IMR-90 (cell line): ENCODE data around the gene DGAT2. TPM values are rescaled to one million over a fixed set of nuclear protein-coding genes. Genes with fewer than 3 reads are reported as not detected.

Experiments
- ATAC-seq: fragments of 200-7000 bp; cut with Tn5 transposase; 2 replicates; pipeline ENCODE4 v1.9.1; 2020; ENCODE audit warnings: low read depth, mild to moderate bottlenecking, moderate library complexity
- BruUV-seq: library from RNA; stranded (reverse); fragments of 400-500 nt; replicated peaks from 2 replicates; lab custom pipeline; 2021; lab: Mats Ljungman, UMichigan
- CTCF ChIA-PET: fragments of 300-600 bp; formaldehyde crosslinking; extraction: SDS; loops from one replicate; lab custom pipeline; 2021; ENCODE audit warnings: antibody characterized with exemption; lab: Yijun Ruan, JAX
- POLR2A ChIA-PET: fragments of 300-600 bp; sonication (Branson Sonifier 250); formaldehyde crosslinking; loops from one replicate; lab custom pipeline; 2022; ENCODE audit warnings: antibody characterized with exemption; ENCODE audit not compliant: unreplicated experiment; lab: Charles Lee
- DNase-seq: peaks from one replicate; pipeline ENCODE4 v3.0.0; 2013
- H2AFZ ChIP-seq: replicated peaks from 2 replicates; pipeline ENCODE3; 2013; ENCODE audit warnings: low read length, mild to moderate bottlenecking; ENCODE audit not compliant: poor library complexity
- H2AK5ac ChIP-seq: 2 replicates; pipeline ENCODE4 v1.6.1; 2013; ENCODE audit warnings: low read depth, low read length, inconsistent platforms
- H2AK9ac ChIP-seq: replicated peaks from 2 replicates; pipeline ENCODE3; 2013; ENCODE audit warnings: mild to moderate bottlenecking, low read depth, low read length, moderate library complexity; ENCODE audit not compliant: poor library complexity
- H2BK120ac ChIP-seq: 2 replicates; pipeline ENCODE4 v1.6.1; 2013; ENCODE audit warnings: low read depth, low read length, inconsistent platforms
- H2BK15ac ChIP-seq: 3 replicates; pipeline ENCODE4 v1.6.1; 2013; ENCODE audit warnings: low read depth, low read length, inconsistent platforms
- H2BK20ac ChIP-seq: 2 replicates; pipeline ENCODE4 v1.6.1; 2013; ENCODE audit warnings: low read depth, mild to moderate bottlenecking, inconsistent platforms, low read length, moderate library complexity
- H2BK5ac ChIP-seq: 2 replicates; pipeline ENCODE4 v1.6.1; 2013; ENCODE audit warnings: mild to moderate bottlenecking, low read depth, low read length, inconsistent platforms; ENCODE audit not compliant: poor library complexity, severe bottlenecking
- H3K14ac ChIP-seq: replicated peaks from 2 replicates; pipeline ENCODE4 v1.6.1; 2013; ENCODE audit warnings: low read depth, low read length, inconsistent platforms
- H3K18ac ChIP-seq: 2 replicates; pipeline ENCODE4 v1.6.1; 2013; ENCODE audit warnings: low read depth, low read length, control low read depth
- H3K23ac ChIP-seq: 2 replicates; pipeline ENCODE4 v1.6.1; 2013; ENCODE audit warnings: low read depth, low read length, inconsistent platforms
- H3K27ac ChIP-seq: 2 replicates; pipeline ENCODE4 v1.5.1; 2013; ENCODE audit warnings: mild to moderate bottlenecking, control low read depth, low read length; ENCODE audit not compliant: insufficient read depth
- H3K27me3 ChIP-seq: 2 replicates; pipeline ENCODE4 v1.6.1; 2013; ENCODE audit warnings: low read length; ENCODE audit not compliant: control insufficient read depth, insufficient read depth
- H3K36me3 ChIP-seq: 2 replicates; pipeline ENCODE4 v1.6.1; 2013; ENCODE audit warnings: low read length, mixed read lengths; ENCODE audit not compliant: control insufficient read depth, insufficient read depth
- H3K4ac ChIP-seq: 2 replicates; pipeline ENCODE4 v1.6.1; 2013; ENCODE audit warnings: low read depth, low read length, inconsistent platforms
- H3K4me1 ChIP-seq: 2 replicates; pipeline ENCODE4 v1.6.1; 2013; ENCODE audit warnings: low read length, mixed read lengths; ENCODE audit not compliant: control insufficient read depth, insufficient read depth
- H3K4me2 ChIP-seq: 2 replicates; pipeline ENCODE4 v1.6.1; 2013; ENCODE audit warnings: low read depth, mild to moderate bottlenecking, control low read depth, low read length, moderate library complexity
- H3K4me3 ChIP-seq: 2 replicates; pipeline ENCODE4 v1.5.1; 2013; ENCODE audit warnings: low read depth, mild to moderate bottlenecking, control low read depth, low read length, moderate library complexity; ENCODE audit not compliant: insufficient read depth
- H3K56ac ChIP-seq: 2 replicates; pipeline ENCODE4 v1.6.1; 2013; ENCODE audit warnings: low read length, inconsistent platforms; ENCODE audit not compliant: insufficient read depth; ENCODE audit errors: extremely low read depth
- H3K79me1 ChIP-seq, 2 experiments: 2 replicates each; pipeline ENCODE4 v1.6.1; 2013; ENCODE audit warnings: low read length in 2 of 2, inconsistent platforms in 1 of 2, low read depth in 1 of 2
- H3K9ac ChIP-seq: 2 replicates; pipeline ENCODE4 v1.6.1; 2013; ENCODE audit warnings: low read depth, low read length, control low read depth
- H3K9me1 ChIP-seq: 2 replicates; pipeline ENCODE4 v1.6.1; 2013; ENCODE audit warnings: low read length, inconsistent platforms; ENCODE audit not compliant: insufficient read depth
- H3K9me3 ChIP-seq: 2 replicates; pipeline ENCODE4 v1.6.1; 2013; ENCODE audit warnings: low read length; ENCODE audit not compliant: control insufficient read depth, insufficient read depth
- H4K20me1 ChIP-seq: 2 replicates; pipeline ENCODE4 v1.6.1; 2013; ENCODE audit warnings: low read length, inconsistent platforms; ENCODE audit not compliant: insufficient read depth
- H4K5ac ChIP-seq: 2 replicates; pipeline ENCODE4 v1.6.1; 2013; ENCODE audit warnings: mild to moderate bottlenecking, low read depth, low read length, control low read depth
- H4K8ac ChIP-seq, 2 experiments: 2 replicates each; pipeline ENCODE4 v1.6.1; 2013; ENCODE audit warnings: low read depth in 2 of 2, low read length in 2 of 2, control low read depth in 1 of 2, inconsistent platforms in 1 of 2
- H4K91ac ChIP-seq: 2 replicates; pipeline ENCODE4 v1.6.1; 2013; ENCODE audit warnings: low read depth, low read length, inconsistent platforms; ENCODE audit not compliant: insufficient read depth
- BHLHE40 ChIP-seq: fragments of 150-350 bp; IDR thresholded peaks from 2 replicates; pipeline ENCODE4 v1.6.1; 2016; ENCODE audit warnings: mild to moderate bottlenecking, low read depth, low read length
- CEBPB ChIP-seq: IDR thresholded peaks from 2 replicates; pipeline ENCODE4 v1.6.1; 2012; ENCODE audit warnings: low read depth, low read length, improper control_type of control experiment
- CHD1 ChIP-seq: IDR thresholded peaks from 2 replicates; pipeline ENCODE4 v1.6.1; 2012; ENCODE audit warnings: low read depth, low read length, improper control_type of control experiment
- CTCF ChIP-seq: conservative IDR thresholded peaks from 2 replicates; pipeline ENCODE4 v1.5.1; 2012; ENCODE audit warnings: mild to moderate bottlenecking, low read depth, low read length, improper control_type of control experiment
- ELK1 ChIP-seq: fragments of 150-350 bp; IDR thresholded peaks from 2 replicates; pipeline ENCODE4 v1.6.1; 2016; ENCODE audit warnings: low read depth, mild to moderate bottlenecking, low read length, moderate library complexity, borderline replicate concordance
- FOS ChIP-seq: fragments of 150-350 bp; IDR thresholded peaks from 2 replicates; pipeline ENCODE4 v1.6.1; 2016; ENCODE audit warnings: low read depth, low read length
- MAFK ChIP-seq: IDR thresholded peaks from 2 replicates; pipeline ENCODE4 v1.6.1; 2012; ENCODE audit warnings: low read depth, low read length, improper control_type of control experiment
- MAZ ChIP-seq: IDR thresholded peaks from 2 replicates; pipeline ENCODE4 v1.6.1; 2012; ENCODE audit warnings: low read depth, mild to moderate bottlenecking, low read length, improper control_type of control experiment, moderate library complexity, borderline replicate concordance
- MXI1 ChIP-seq: IDR thresholded peaks from 2 replicates; pipeline ENCODE4 v1.6.1; 2012; ENCODE audit warnings: low read depth, mild to moderate bottlenecking, low read length, moderate library complexity, borderline replicate concordance
- NFE2L2 ChIP-seq: fragments of 150-350 bp; IDR thresholded peaks from 2 replicates; pipeline ENCODE4 v1.6.1; 2016; ENCODE audit warnings: low read depth, mild to moderate bottlenecking, low read length
- POLR2A ChIP-seq: IDR thresholded peaks from 2 replicates; pipeline ENCODE4 v1.6.1; 2012; ENCODE audit warnings: mild to moderate bottlenecking, low read depth, low read length
- RAD21 ChIP-seq: IDR thresholded peaks from 2 replicates; pipeline ENCODE4 v1.6.1; 2012; ENCODE audit warnings: low read length, improper control_type of control experiment
- RCOR1 ChIP-seq: IDR thresholded peaks from 2 replicates; pipeline ENCODE4 v1.6.1; 2012; ENCODE audit warnings: mild to moderate bottlenecking, low read length, improper control_type of control experiment; ENCODE audit not compliant: insufficient replicate concordance
- RFX5 ChIP-seq: IDR thresholded peaks from 2 replicates; pipeline ENCODE4 v1.8.0; 2012; ENCODE audit warnings: low read depth, mild to moderate bottlenecking, low read length, moderate library complexity
- SMC3 ChIP-seq: fragments of 150-350 bp; IDR thresholded peaks from 2 replicates; pipeline ENCODE4 v1.6.1; 2016; ENCODE audit warnings: low read depth, mild to moderate bottlenecking, antibody characterized with exemption, low read length, moderate library complexity
- USF2 ChIP-seq: fragments of 150-350 bp; IDR thresholded peaks from 2 replicates; pipeline ENCODE4 v1.6.1; 2017; ENCODE audit warnings: mild to moderate bottlenecking, antibody characterized with exemption, low read length, low read depth
- WGBS, 2 experiments: methylation state at CpG; one replicate each; pipeline versions ENCODE4 v1.1.5 to v1.1.7; 2013; ENCODE audit warnings: missing lambda C conversion rate in 2 of 2; ENCODE audit not compliant: insufficient read length in 1 of 2; ENCODE audit errors: extremely low coverage in 2 of 2; 5-methylcytosine and 5-hydroxymethylcytosine counted together
- dilution Hi-C: fragments of 300-500 bp; cut with HindIII; formaldehyde crosslinking; loops from one replicate; pipeline ENCODE4 v1.14.3; 2018; ENCODE audit warnings: low sequenced_read_pairs; ENCODE audit not compliant: unreplicated experiment
- in situ Hi-C: fragments of 300-500 bp; cut with MboI; formaldehyde crosslinking; loops from 3 replicates; pipeline ENCODE4 v1.14.3; 2019; ENCODE audit warnings: low sequenced_read_pairs, inconsistent platforms, mixed read lengths
- intact Hi-C: fragments of 100-400 bp; cut with micrococcal nuclease; formaldehyde crosslinking; loops from 2 replicates; pipeline ENCODE4 v1.10.0; 2022
- polyA plus RNA-seq, 3 experiments: library from polyadenylated mRNA; depleted of rRNA; stranded (reverse); fragments of >200 nt; gene quantifications; 2 replicates each; pipeline ENCODE4 v1.2.3, GENCODE V29; 2012; ENCODE audit warnings: low replicate concordance in 1 of 3
- total RNA-seq: library from RNA; depleted of rRNA; stranded (reverse); fragments of >200 nt; gene quantifications from 2 replicates; pipeline ENCODE4 v1.2.3, GENCODE V29; 2012

Gene DGAT2
- total and polyA plus RNA-seq, 2 of the 4 experiments (the other 2 are of a cell fraction) = 2.3 to 2.4 TPM

- Histone ChIP-seq H3K9ac (no peak overlapping the region), H2BK5ac (no peak overlapping the region), H3K4ac (no peak overlapping the region), H2BK120ac (no peak overlapping the region), H3K27me3 (peaks cover 41% of the 10 kb centered on the region), H3K14ac (no peak overlapping the region), H3K4me1 (no peaks in the 10 kb centered on the region), H4K5ac (no peak overlapping the region), H2BK20ac (no peak overlapping the region), H3K4me2 (no peak overlapping the region), H3K79me1 (no peaks in the 10 kb centered on the region), H4K91ac (no peak overlapping the region), H3K9me1 (no peaks in the 10 kb centered on the region), H2AK5ac (no peak overlapping the region), H3K23ac (no peak overlapping the region), H2AK9ac (no peak overlapping the region), H3K56ac (no peak overlapping the region), H2AFZ (no peak overlapping the region), H4K20me1 (no peaks in the 10 kb centered on the region), H3K27ac (no peak overlapping the region), H3K9me3 (no peaks in the 10 kb centered on the region), H2BK15ac (no peak overlapping the region), H3K36me3 (no peaks in the 10 kb centered on the region), H3K4me3 (no peak overlapping the region), H4K8ac (no peak overlapping the region), H3K18ac (no peak overlapping the region)
- intact Hi-C loops (no loop called here), dilution Hi-C loops (no loop called here), in situ Hi-C loops (no loop called here)
- ATAC-seq = no peak
- TF ChIP-seq FOS (no peak), CEBPB (no peak), CHD1 (no peak), RFX5 (no peak), BHLHE40 (no peak), ELK1 (no peak), RCOR1 (no peak), MXI1 (no peak), MAZ (no peak), USF2 (no peak), NFE2L2 (no peak), RAD21 (no peak), CTCF (no peak), MAFK (no peak), SMC3 (no peak), POLR2A (no peak)
- WGBS, 2 experiments = 61% methylated on average over 5 of the region's 8 CpGs; no CpG with 5 or more reads in 1 of the 2 experiments
- POLR2A ChIA-PET = no interaction called here
- CTCF ChIA-PET = interaction anchor here (0.6 kb wide), 1 partner anchor 243 kb away, joined by 3 read pairs; no protein-coding TSS in a partner anchor
- DNase-seq = no peak
- no TSS peak for BruUV-seq
Observed at GRCh38 chr11:75786101-75786736, 17.6 kb downstream of the DGAT2 start.
